ENCODE data around the gene LPP. TPM values are rescaled to one million over a fixed set of nuclear protein-coding genes. Genes with fewer than 3 reads are reported as not detected.
"Not testable (repeated sequence)": the region's sequence is repeated elsewhere in the genome, so short reads cannot be mapped to it uniquely, and the experiment has no call there.

The LPP gene
- total RNA-seq, 1 donor from 2014 or later = 218 TPM

GRCh38 chr3:188124184-188124583 lies 29.8 kb upstream of the LPP start:
- Histone ChIP-seq H3K27me3 (ENCODE audit: control insufficient read depth, insufficient read depth, low read length) (no peaks in the 10 kb centered on the region), H3K36me3 (ENCODE audit: control insufficient read depth, insufficient read depth, low read length) (no peaks in the 10 kb centered on the region), H3K4me3 (ENCODE audit: low read depth, low read length) (no peak overlapping the region)
- DNase-seq (ENCODE audit: low read depth) = no peak
- no peak for TF ChIP-seq CTCF (IDR thresholded peaks at IDR 0.05; ENCODE audit: insufficient read depth, low read length, poor library complexity, severe bottlenecking)

GRCh38 chr3:188125076-188125475 lies 28.9 kb upstream of the LPP start:
- no peak for DNase-seq (ENCODE audit: low read depth)
- TF ChIP-seq CTCF (IDR thresholded peaks at IDR 0.05; ENCODE audit: insufficient read depth, low read length, poor library complexity, severe bottlenecking) = no peak
- Histone ChIP-seq H3K27me3 (ENCODE audit: control insufficient read depth, insufficient read depth, low read length) (no peaks in the 10 kb centered on the region), H3K36me3 (ENCODE audit: control insufficient read depth, insufficient read depth, low read length) (no peaks in the 10 kb centered on the region), H3K4me3 (ENCODE audit: low read depth, low read length) (no peak overlapping the region)

- DNase-seq (ENCODE audit: low read depth) = no peak
- no peak for TF ChIP-seq CTCF (IDR thresholded peaks at IDR 0.05; ENCODE audit: insufficient read depth, low read length, poor library complexity, severe bottlenecking)
- Histone ChIP-seq H3K36me3 (ENCODE audit: control insufficient read depth, insufficient read depth, low read length) (no peaks in the 10 kb centered on the region), H3K27me3 (ENCODE audit: control insufficient read depth, insufficient read depth, low read length) (no peaks in the 10 kb centered on the region), H3K4me3 (ENCODE audit: low read depth, low read length) (no peak overlapping the region)
Observed at GRCh38 chr3:188126276-188126675, 27.7 kb upstream of the LPP start.

GRCh38 chr3:188126934-188127333 lies 27.0 kb upstream of the LPP start:
- DNase-seq (ENCODE audit: low read depth) = no peak
- Histone ChIP-seq H3K27me3 (ENCODE audit: control insufficient read depth, insufficient read depth, low read length) (no peaks in the 10 kb centered on the region), H3K36me3 (ENCODE audit: control insufficient read depth, insufficient read depth, low read length) (no peaks in the 10 kb centered on the region), H3K4me3 (ENCODE audit: low read depth, low read length) (no peak overlapping the region)
- TF ChIP-seq CTCF (IDR thresholded peaks at IDR 0.05; ENCODE audit: insufficient read depth, low read length, poor library complexity, severe bottlenecking) = no peak

- DNase-seq (ENCODE audit: low read depth) = no peak
- no peak for TF ChIP-seq CTCF (IDR thresholded peaks at IDR 0.05; ENCODE audit: insufficient read depth, low read length, poor library complexity, severe bottlenecking)
- no peaks in the 10 kb centered on the region for H3K27me3 ChIP-seq (ENCODE audit: control insufficient read depth, insufficient read depth, low read length)
- H3K36me3 ChIP-seq (ENCODE audit: control insufficient read depth, insufficient read depth, low read length) = no peaks in the 10 kb centered on the region
- H3K4me3 ChIP-seq (ENCODE audit: low read depth, low read length) = no peak overlapping the region
Observed at GRCh38 chr3:188128905-188129304, 25.1 kb upstream of the LPP start.

GRCh38 chr3:188131023-188131422 lies 22.9 kb upstream of the LPP start:
- not testable (repeated sequence) for H3K36me3 ChIP-seq (ENCODE audit: control insufficient read depth, insufficient read depth, low read length); H3K4me3 ChIP-seq (ENCODE audit: low read depth, low read length); H3K27me3 ChIP-seq (ENCODE audit: control insufficient read depth, insufficient read depth, low read length); DNase-seq (ENCODE audit: low read depth)

All from kidney epithelial cell (primary cell).